HepG2 (cell line): ENCODE data around the gene ARL2. TPM values are rescaled to one million over a fixed set of nuclear protein-coding genes. Genes with fewer than 3 reads are reported as not detected.

Experiments used
- ATAD3A ChIP-seq: sonication (generic); formaldehyde crosslinking; IDR thresholded peaks from 2 replicates; pipeline ENCODE4 v1.4.0; 2020; ENCODE audit warnings: missing genetic modification reagents
- FOXO1 ChIP-seq: sonication (generic); formaldehyde crosslinking; IDR thresholded peaks from 2 replicates; pipeline ENCODE4 v1.4.0; 2020; ENCODE audit warnings: missing genetic modification reagents
- MTF1 ChIP-seq: sonication (generic); formaldehyde crosslinking; IDR thresholded peaks from 2 replicates; pipeline ENCODE4 v1.5.0; 2020; ENCODE audit warnings: missing genetic modification reagents
- NPAS2 ChIP-seq: sonication (generic); formaldehyde crosslinking; IDR thresholded peaks from 2 replicates; pipeline ENCODE4 v1.8.0; 2022; ENCODE audit warnings: mild to moderate bottlenecking, missing genetic modification reagents, borderline replicate concordance
- TBX3 ChIP-seq: fragments of 450-650 bp; IDR thresholded peaks from 2 replicates; pipeline ENCODE4 v1.6.1; 2017; ENCODE audit warnings: antibody characterized with exemption, mild to moderate bottlenecking, inconsistent platforms, borderline replicate concordance
- ZBTB3 ChIP-seq: sonication (generic); formaldehyde crosslinking; IDR thresholded peaks from 2 replicates; pipeline ENCODE4 v1.4.0; 2020; ENCODE audit warnings: low read depth, mild to moderate bottlenecking, moderate library complexity, missing genetic modification reagents, borderline replicate concordance
- ZNF264 ChIP-seq: sonication (generic); formaldehyde crosslinking; IDR thresholded peaks from 2 replicates; pipeline ENCODE4 v1.4.0; 2020; ENCODE audit warnings: missing genetic modification reagents
- ZNF839 ChIP-seq: sonication (generic); formaldehyde crosslinking; IDR thresholded peaks from 2 replicates; pipeline ENCODE4 v1.4.0; 2020; ENCODE audit warnings: missing genetic modification reagents, mild to moderate bottlenecking, borderline replicate concordance
- polyA plus RNA-seq, 8 experiments: library from polyadenylated mRNA; depleted of rRNA in 3 of 8; stranded (reverse) in 7 of 8; unstranded in 1 of 8; fragments of >200 nt; fragmentation: Illumina TruSeq in 4 of 8; extraction: Trizol in 4 of 8; gene quantifications; 2 replicates each; pipeline versions ENCODE4 v1.2.1 to v1.2.3, GENCODE V29; 2011 to 2016; ENCODE audit warnings: low read depth in 4 of 8, missing spikeins in 1 of 8, mixed read lengths in 1 of 8; ENCODE audit not compliant: insufficient read depth in 1 of 8
- total RNA-seq, 5 experiments: library from RNA; depleted of rRNA; stranded (reverse); fragments of >200 nt; fragmentation: Illumina TruSeq; extraction: Trizol; gene quantifications; 2 replicates each; pipeline ENCODE4 v1.2.3, GENCODE V29; 2016; ENCODE audit warnings: low read depth in 1 of 5
- TF ChIP-seq, protein P1 (sequence below): sonication (generic); formaldehyde crosslinking; IDR thresholded peaks from 2 replicates; pipeline ENCODE4 v1.4.0; 2020; ENCODE audit warnings: missing genetic modification reagents
- TF ChIP-seq, protein P2 (sequence below): sonication (generic); formaldehyde crosslinking; conservative IDR thresholded peaks from 2 replicates; pipeline ENCODE4 v1.8.0; 2022; ENCODE audit warnings: missing genetic modification reagents
- TF ChIP-seq, protein P3 (sequence below): sonication (generic); formaldehyde crosslinking; IDR thresholded peaks from 2 replicates; pipeline ENCODE4 v1.4.0; 2020; ENCODE audit warnings: mild to moderate bottlenecking, low read depth, missing genetic modification reagents
- TF ChIP-seq, protein P4 (sequence below): sonication (generic); formaldehyde crosslinking; IDR thresholded peaks from 2 replicates; pipeline ENCODE4 v1.4.0; 2020; ENCODE audit warnings: mild to moderate bottlenecking, missing genetic modification reagents, borderline replicate concordance
- TF ChIP-seq, protein P5 (sequence below): sonication (generic); formaldehyde crosslinking; IDR thresholded peaks from 2 replicates; pipeline ENCODE4 v1.5.1; 2020; ENCODE audit warnings: mild to moderate bottlenecking, missing genetic modification reagents, moderate library complexity

ARL2 gene
- total and polyA plus RNA-seq, 2 of the 13 experiments (the other 11 are each of a cell fraction or from before 2014, with no cell fraction given): 82.9 to 84.4 TPM

DNA sequence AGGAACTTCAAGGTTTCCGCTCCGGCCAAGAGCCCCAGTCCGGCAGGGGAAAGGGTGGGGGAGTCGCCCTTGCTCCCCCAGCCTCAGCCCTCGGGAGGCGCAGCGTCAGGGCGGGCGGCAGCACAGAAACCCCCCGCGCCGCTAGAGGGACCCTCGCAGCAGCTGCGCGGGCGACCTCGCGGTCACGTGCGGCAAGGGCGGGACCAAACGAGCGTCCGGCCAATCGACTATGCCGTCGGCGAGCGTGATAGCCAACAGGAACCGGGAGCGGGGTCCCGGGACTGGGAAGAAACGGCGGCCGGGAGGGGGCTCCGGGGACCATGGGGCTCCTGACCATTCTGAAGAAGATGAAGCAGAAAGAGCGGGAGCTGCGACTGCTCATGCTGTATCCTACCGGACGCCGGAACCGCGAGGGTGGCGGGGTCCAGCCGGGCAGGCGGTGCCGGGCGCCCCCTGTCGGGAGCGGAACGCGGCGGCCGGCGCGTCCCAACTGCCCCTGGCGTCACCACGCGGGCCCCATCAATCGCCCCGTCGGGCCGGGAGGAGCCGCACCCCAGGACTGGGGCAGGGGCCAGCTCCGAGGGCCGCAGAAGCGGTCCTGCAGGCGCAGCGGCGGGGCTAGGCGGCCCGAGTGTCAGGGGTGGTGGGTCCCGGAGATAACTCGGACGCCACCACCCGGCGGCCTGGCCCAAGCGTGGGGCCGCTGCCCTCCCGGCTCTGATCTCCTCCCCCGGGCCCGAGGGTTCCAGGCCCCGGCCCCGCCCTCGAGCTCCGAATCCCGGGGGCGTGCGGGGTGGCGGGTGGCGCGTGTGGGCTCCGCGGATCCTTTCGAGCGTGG is at the start of gene ARL2 (continued):
- TF ChIP-seq, protein P1, sequence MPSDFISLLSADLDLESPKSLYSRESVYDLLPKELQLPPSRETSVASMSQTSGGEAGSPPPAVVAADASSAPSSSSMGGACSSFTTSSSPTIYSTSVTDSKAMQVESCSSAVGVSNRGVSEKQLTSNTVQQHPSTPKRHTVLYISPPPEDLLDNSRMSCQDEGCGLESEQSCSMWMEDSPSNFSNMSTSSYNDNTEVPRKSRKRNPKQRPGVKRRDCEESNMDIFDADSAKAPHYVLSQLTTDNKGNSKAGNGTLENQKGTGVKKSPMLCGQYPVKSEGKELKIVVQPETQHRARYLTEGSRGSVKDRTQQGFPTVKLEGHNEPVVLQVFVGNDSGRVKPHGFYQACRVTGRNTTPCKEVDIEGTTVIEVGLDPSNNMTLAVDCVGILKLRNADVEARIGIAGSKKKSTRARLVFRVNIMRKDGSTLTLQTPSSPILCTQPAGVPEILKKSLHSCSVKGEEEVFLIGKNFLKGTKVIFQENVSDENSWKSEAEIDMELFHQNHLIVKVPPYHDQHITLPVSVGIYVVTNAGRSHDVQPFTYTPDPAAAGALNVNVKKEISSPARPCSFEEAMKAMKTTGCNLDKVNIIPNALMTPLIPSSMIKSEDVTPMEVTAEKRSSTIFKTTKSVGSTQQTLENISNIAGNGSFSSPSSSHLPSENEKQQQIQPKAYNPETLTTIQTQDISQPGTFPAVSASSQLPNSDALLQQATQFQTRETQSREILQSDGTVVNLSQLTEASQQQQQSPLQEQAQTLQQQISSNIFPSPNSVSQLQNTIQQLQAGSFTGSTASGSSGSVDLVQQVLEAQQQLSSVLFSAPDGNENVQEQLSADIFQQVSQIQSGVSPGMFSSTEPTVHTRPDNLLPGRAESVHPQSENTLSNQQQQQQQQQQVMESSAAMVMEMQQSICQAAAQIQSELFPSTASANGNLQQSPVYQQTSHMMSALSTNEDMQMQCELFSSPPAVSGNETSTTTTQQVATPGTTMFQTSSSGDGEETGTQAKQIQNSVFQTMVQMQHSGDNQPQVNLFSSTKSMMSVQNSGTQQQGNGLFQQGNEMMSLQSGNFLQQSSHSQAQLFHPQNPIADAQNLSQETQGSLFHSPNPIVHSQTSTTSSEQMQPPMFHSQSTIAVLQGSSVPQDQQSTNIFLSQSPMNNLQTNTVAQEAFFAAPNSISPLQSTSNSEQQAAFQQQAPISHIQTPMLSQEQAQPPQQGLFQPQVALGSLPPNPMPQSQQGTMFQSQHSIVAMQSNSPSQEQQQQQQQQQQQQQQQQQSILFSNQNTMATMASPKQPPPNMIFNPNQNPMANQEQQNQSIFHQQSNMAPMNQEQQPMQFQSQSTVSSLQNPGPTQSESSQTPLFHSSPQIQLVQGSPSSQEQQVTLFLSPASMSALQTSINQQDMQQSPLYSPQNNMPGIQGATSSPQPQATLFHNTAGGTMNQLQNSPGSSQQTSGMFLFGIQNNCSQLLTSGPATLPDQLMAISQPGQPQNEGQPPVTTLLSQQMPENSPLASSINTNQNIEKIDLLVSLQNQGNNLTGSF (CRISPR knock-in tag): peak; percentile 33; the same call in 1 of the 2 replicates
- no peak for TF ChIP-seq FOXO1 (CRISPR knock-in tag)
- TF ChIP-seq, protein P2, sequence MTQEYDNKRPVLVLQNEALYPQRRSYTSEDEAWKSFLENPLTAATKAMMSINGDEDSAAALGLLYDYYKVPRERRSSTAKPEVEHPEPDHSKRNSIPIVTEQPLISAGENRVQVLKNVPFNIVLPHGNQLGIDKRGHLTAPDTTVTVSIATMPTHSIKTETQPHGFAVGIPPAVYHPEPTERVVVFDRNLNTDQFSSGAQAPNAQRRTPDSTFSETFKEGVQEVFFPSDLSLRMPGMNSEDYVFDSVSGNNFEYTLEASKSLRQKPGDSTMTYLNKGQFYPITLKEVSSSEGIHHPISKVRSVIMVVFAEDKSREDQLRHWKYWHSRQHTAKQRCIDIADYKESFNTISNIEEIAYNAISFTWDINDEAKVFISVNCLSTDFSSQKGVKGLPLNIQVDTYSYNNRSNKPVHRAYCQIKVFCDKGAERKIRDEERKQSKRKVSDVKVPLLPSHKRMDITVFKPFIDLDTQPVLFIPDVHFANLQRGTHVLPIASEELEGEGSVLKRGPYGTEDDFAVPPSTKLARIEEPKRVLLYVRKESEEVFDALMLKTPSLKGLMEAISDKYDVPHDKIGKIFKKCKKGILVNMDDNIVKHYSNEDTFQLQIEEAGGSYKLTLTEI (CRISPR knock-in tag): no peak
- TF ChIP-seq, protein P3, sequence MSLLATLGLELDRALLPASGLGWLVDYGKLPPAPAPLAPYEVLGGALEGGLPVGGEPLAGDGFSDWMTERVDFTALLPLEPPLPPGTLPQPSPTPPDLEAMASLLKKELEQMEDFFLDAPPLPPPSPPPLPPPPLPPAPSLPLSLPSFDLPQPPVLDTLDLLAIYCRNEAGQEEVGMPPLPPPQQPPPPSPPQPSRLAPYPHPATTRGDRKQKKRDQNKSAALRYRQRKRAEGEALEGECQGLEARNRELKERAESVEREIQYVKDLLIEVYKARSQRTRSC: 0 out of 2 replicates have a peak, but pooled peaks have one; percentile 57
- no peak for TF ChIP-seq ZNF264 (CRISPR knock-in tag)
- TF ChIP-seq, protein P4, sequence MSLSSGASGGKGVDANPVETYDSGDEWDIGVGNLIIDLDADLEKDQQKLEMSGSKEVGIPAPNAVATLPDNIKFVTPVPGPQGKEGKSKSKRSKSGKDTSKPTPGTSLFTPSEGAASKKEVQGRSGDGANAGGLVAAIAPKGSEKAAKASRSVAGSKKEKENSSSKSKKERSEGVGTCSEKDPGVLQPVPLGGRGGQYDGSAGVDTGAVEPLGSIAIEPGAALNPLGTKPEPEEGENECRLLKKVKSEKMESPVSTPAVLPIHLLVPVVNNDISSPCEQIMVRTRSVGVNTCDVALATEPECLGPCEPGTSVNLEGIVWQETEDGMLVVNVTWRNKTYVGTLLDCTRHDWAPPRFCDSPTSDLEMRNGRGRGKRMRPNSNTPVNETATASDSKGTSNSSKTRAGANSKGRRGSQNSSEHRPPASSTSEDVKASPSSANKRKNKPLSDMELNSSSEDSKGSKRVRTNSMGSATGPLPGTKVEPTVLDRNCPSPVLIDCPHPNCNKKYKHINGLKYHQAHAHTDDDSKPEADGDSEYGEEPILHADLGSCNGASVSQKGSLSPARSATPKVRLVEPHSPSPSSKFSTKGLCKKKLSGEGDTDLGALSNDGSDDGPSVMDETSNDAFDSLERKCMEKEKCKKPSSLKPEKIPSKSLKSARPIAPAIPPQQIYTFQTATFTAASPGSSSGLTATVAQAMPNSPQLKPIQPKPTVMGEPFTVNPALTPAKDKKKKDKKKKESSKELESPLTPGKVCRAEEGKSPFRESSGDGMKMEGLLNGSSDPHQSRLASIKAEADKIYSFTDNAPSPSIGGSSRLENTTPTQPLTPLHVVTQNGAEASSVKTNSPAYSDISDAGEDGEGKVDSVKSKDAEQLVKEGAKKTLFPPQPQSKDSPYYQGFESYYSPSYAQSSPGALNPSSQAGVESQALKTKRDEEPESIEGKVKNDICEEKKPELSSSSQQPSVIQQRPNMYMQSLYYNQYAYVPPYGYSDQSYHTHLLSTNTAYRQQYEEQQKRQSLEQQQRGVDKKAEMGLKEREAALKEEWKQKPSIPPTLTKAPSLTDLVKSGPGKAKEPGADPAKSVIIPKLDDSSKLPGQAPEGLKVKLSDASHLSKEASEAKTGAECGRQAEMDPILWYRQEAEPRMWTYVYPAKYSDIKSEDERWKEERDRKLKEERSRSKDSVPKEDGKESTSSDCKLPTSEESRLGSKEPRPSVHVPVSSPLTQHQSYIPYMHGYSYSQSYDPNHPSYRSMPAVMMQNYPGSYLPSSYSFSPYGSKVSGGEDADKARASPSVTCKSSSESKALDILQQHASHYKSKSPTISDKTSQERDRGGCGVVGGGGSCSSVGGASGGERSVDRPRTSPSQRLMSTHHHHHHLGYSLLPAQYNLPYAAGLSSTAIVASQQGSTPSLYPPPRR (CRISPR knock-in tag): no peak; the same call in 1 of the 2 replicates
- no peak for TF ChIP-seq ZNF839 (CRISPR knock-in tag)
- TF ChIP-seq TBX3: no peak; the same call in 1 of the 2 replicates
- peak; percentile 48; the same call in 1 of the 2 replicates for TF ChIP-seq ZBTB3 (CRISPR knock-in tag)
- no peak for TF ChIP-seq MTF1 (CRISPR knock-in tag)
- no peak for TF ChIP-seq ATAD3A (CRISPR knock-in tag)
- TF ChIP-seq, protein P5, sequence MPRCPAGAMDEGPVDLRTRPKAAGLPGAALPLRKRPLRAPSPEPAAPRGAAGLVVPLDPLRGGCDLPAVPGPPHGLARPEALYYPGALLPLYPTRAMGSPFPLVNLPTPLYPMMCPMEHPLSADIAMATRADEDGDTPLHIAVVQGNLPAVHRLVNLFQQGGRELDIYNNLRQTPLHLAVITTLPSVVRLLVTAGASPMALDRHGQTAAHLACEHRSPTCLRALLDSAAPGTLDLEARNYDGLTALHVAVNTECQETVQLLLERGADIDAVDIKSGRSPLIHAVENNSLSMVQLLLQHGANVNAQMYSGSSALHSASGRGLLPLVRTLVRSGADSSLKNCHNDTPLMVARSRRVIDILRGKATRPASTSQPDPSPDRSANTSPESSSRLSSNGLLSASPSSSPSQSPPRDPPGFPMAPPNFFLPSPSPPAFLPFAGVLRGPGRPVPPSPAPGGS (CRISPR knock-in tag): no peak
- TF ChIP-seq NPAS2: no peak
